Measurements from ENCODE around the gene NRG2.

- TF ChIP-seq TAF1 (IDR thresholded peaks at IDR 0.05; ENCODE audit: borderline replicate concordance, low read depth, low read length) (no peak), POLR2AphosphoS5 (IDR thresholded peaks at IDR 0.05; ENCODE audit: low read depth, low read length) (no peak)
Measured at GRCh38 chr5:139967353-139967752, 75.7 kb downstream of the NRG2 start.
